IMR-90 (cell line): ENCODE data around the gene ACSS3. TPM values are rescaled to one million over a fixed set of nuclear protein-coding genes. Genes with fewer than 3 reads are reported as not detected.

Experiments
- ATAC-seq: fragments of 200-7000 bp; cut with Tn5 transposase; 2 replicates; pipeline ENCODE4 v1.9.1; 2020; ENCODE audit warnings: low read depth, mild to moderate bottlenecking, moderate library complexity
- BruUV-seq: library from RNA; stranded (reverse); fragments of 400-500 nt; replicated peaks from 2 replicates; lab custom pipeline; 2021; lab: Mats Ljungman, UMichigan
- CTCF ChIA-PET: fragments of 300-600 bp; formaldehyde crosslinking; extraction: SDS; loops from one replicate; lab custom pipeline; 2021; ENCODE audit warnings: antibody characterized with exemption; lab: Yijun Ruan, JAX
- POLR2A ChIA-PET: fragments of 300-600 bp; sonication (Branson Sonifier 250); formaldehyde crosslinking; loops from one replicate; lab custom pipeline; 2022; ENCODE audit warnings: antibody characterized with exemption; ENCODE audit not compliant: unreplicated experiment; lab: Charles Lee
- DNase-seq: peaks from one replicate; pipeline ENCODE4 v3.0.0; 2013
- H2AFZ ChIP-seq: replicated peaks from 2 replicates; pipeline ENCODE3; 2013; ENCODE audit warnings: low read length, mild to moderate bottlenecking; ENCODE audit not compliant: poor library complexity
- H2AK5ac ChIP-seq: 2 replicates; pipeline ENCODE4 v1.6.1; 2013; ENCODE audit warnings: low read depth, low read length, inconsistent platforms
- H2AK9ac ChIP-seq: replicated peaks from 2 replicates; pipeline ENCODE3; 2013; ENCODE audit warnings: mild to moderate bottlenecking, low read depth, low read length, moderate library complexity; ENCODE audit not compliant: poor library complexity
- H2BK120ac ChIP-seq: 2 replicates; pipeline ENCODE4 v1.6.1; 2013; ENCODE audit warnings: low read depth, low read length, inconsistent platforms
- H2BK15ac ChIP-seq: 3 replicates; pipeline ENCODE4 v1.6.1; 2013; ENCODE audit warnings: low read depth, low read length, inconsistent platforms
- H2BK20ac ChIP-seq: 2 replicates; pipeline ENCODE4 v1.6.1; 2013; ENCODE audit warnings: low read depth, mild to moderate bottlenecking, inconsistent platforms, low read length, moderate library complexity
- H2BK5ac ChIP-seq: 2 replicates; pipeline ENCODE4 v1.6.1; 2013; ENCODE audit warnings: mild to moderate bottlenecking, low read depth, low read length, inconsistent platforms; ENCODE audit not compliant: poor library complexity, severe bottlenecking
- H3K14ac ChIP-seq: replicated peaks from 2 replicates; pipeline ENCODE4 v1.6.1; 2013; ENCODE audit warnings: low read depth, low read length, inconsistent platforms
- H3K18ac ChIP-seq: 2 replicates; pipeline ENCODE4 v1.6.1; 2013; ENCODE audit warnings: low read depth, low read length, control low read depth
- H3K23ac ChIP-seq: 2 replicates; pipeline ENCODE4 v1.6.1; 2013; ENCODE audit warnings: low read depth, low read length, inconsistent platforms
- H3K27ac ChIP-seq: 2 replicates; pipeline ENCODE4 v1.5.1; 2013; ENCODE audit warnings: mild to moderate bottlenecking, control low read depth, low read length; ENCODE audit not compliant: insufficient read depth
- H3K27me3 ChIP-seq: 2 replicates; pipeline ENCODE4 v1.6.1; 2013; ENCODE audit warnings: low read length; ENCODE audit not compliant: control insufficient read depth, insufficient read depth
- H3K36me3 ChIP-seq: 2 replicates; pipeline ENCODE4 v1.6.1; 2013; ENCODE audit warnings: low read length, mixed read lengths; ENCODE audit not compliant: control insufficient read depth, insufficient read depth
- H3K4ac ChIP-seq: 2 replicates; pipeline ENCODE4 v1.6.1; 2013; ENCODE audit warnings: low read depth, low read length, inconsistent platforms
- H3K4me1 ChIP-seq: 2 replicates; pipeline ENCODE4 v1.6.1; 2013; ENCODE audit warnings: low read length, mixed read lengths; ENCODE audit not compliant: control insufficient read depth, insufficient read depth
- H3K4me2 ChIP-seq: 2 replicates; pipeline ENCODE4 v1.6.1; 2013; ENCODE audit warnings: low read depth, mild to moderate bottlenecking, control low read depth, low read length, moderate library complexity
- H3K4me3 ChIP-seq: 2 replicates; pipeline ENCODE4 v1.5.1; 2013; ENCODE audit warnings: low read depth, mild to moderate bottlenecking, control low read depth, low read length, moderate library complexity; ENCODE audit not compliant: insufficient read depth
- H3K56ac ChIP-seq: 2 replicates; pipeline ENCODE4 v1.6.1; 2013; ENCODE audit warnings: low read length, inconsistent platforms; ENCODE audit not compliant: insufficient read depth; ENCODE audit errors: extremely low read depth
- H3K79me1 ChIP-seq, 2 experiments: 2 replicates each; pipeline ENCODE4 v1.6.1; 2013; ENCODE audit warnings: low read length in 2 of 2, inconsistent platforms in 1 of 2, low read depth in 1 of 2
- H3K9ac ChIP-seq: 2 replicates; pipeline ENCODE4 v1.6.1; 2013; ENCODE audit warnings: low read depth, low read length, control low read depth
- H3K9me1 ChIP-seq: 2 replicates; pipeline ENCODE4 v1.6.1; 2013; ENCODE audit warnings: low read length, inconsistent platforms; ENCODE audit not compliant: insufficient read depth
- H3K9me3 ChIP-seq: 2 replicates; pipeline ENCODE4 v1.6.1; 2013; ENCODE audit warnings: low read length; ENCODE audit not compliant: control insufficient read depth, insufficient read depth
- H4K20me1 ChIP-seq: 2 replicates; pipeline ENCODE4 v1.6.1; 2013; ENCODE audit warnings: low read length, inconsistent platforms; ENCODE audit not compliant: insufficient read depth
- H4K5ac ChIP-seq: 2 replicates; pipeline ENCODE4 v1.6.1; 2013; ENCODE audit warnings: mild to moderate bottlenecking, low read depth, low read length, control low read depth
- H4K8ac ChIP-seq, 2 experiments: 2 replicates each; pipeline ENCODE4 v1.6.1; 2013; ENCODE audit warnings: low read depth in 2 of 2, low read length in 2 of 2, control low read depth in 1 of 2, inconsistent platforms in 1 of 2
- H4K91ac ChIP-seq: 2 replicates; pipeline ENCODE4 v1.6.1; 2013; ENCODE audit warnings: low read depth, low read length, inconsistent platforms; ENCODE audit not compliant: insufficient read depth
- CHD1 ChIP-seq: IDR thresholded peaks from 2 replicates; pipeline ENCODE4 v1.6.1; 2012; ENCODE audit warnings: low read depth, low read length, improper control_type of control experiment
- WGBS, 2 experiments: methylation state at CpG; one replicate each; pipeline versions ENCODE4 v1.1.5 to v1.1.7; 2013; ENCODE audit warnings: missing lambda C conversion rate in 2 of 2; ENCODE audit not compliant: insufficient read length in 1 of 2; ENCODE audit errors: extremely low coverage in 2 of 2; 5-methylcytosine and 5-hydroxymethylcytosine counted together
- dilution Hi-C: fragments of 300-500 bp; cut with HindIII; formaldehyde crosslinking; loops from one replicate; pipeline ENCODE4 v1.14.3; 2018; ENCODE audit warnings: low sequenced_read_pairs; ENCODE audit not compliant: unreplicated experiment
- in situ Hi-C: fragments of 300-500 bp; cut with MboI; formaldehyde crosslinking; loops from 3 replicates; pipeline ENCODE4 v1.14.3; 2019; ENCODE audit warnings: low sequenced_read_pairs, inconsistent platforms, mixed read lengths
- intact Hi-C: fragments of 100-400 bp; cut with micrococcal nuclease; formaldehyde crosslinking; loops from 2 replicates; pipeline ENCODE4 v1.10.0; 2022
- polyA plus RNA-seq, 3 experiments: library from polyadenylated mRNA; depleted of rRNA; stranded (reverse); fragments of >200 nt; gene quantifications; 2 replicates each; pipeline ENCODE4 v1.2.3, GENCODE V29; 2012; ENCODE audit warnings: low replicate concordance in 1 of 3
- total RNA-seq: library from RNA; depleted of rRNA; stranded (reverse); fragments of >200 nt; gene quantifications from 2 replicates; pipeline ENCODE4 v1.2.3, GENCODE V29; 2012
- TF ChIP-seq, protein P1 (sequence below): fragments of 150-350 bp; IDR thresholded peaks from 2 replicates; pipeline ENCODE4 v1.6.1; 2017; ENCODE audit warnings: mild to moderate bottlenecking, antibody characterized with exemption, low read length, low read depth

Gene ACSS3
- total and polyA plus RNA-seq, 2 of the 4 experiments (the other 2 are of a cell fraction), result 0.84 to 2.0 TPM

DNA sequence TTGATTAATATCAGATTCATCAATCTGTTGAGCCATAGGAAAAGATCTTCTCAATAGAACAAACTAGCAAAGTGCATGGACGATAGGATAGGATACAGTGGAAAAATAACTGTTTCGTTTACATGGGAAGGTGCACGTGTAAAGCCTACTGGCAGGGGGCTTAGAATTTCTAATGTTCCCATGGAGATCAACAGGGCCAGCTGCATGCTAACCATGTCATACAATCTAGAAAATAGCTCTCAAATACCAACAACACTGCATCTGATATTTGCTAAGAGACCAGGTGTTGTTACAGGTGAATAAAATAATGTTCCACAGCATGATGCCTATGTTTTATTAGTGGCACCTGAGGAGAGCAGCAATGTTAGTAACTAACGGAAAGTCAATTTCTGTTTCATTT lies 72.5 kb downstream of the ACSS3 start:
- Histone ChIP-seq H4K20me1 (no peaks in the 10 kb centered on the region), H3K18ac (no peak overlapping the region), H2BK20ac (no peak overlapping the region), H3K79me1 (no peaks in the 10 kb centered on the region), H3K4me2 (no peak overlapping the region), H4K91ac (no peak overlapping the region), H3K9me3 (no peaks in the 10 kb centered on the region), H3K4me1 (no peaks in the 10 kb centered on the region), H2BK120ac (no peak overlapping the region), H3K14ac (no peak overlapping the region), H4K8ac (no peak overlapping the region), H3K9me1 (no peaks in the 10 kb centered on the region), H3K56ac (no peak overlapping the region), H3K27me3 (no peaks in the 10 kb centered on the region), H3K9ac (no peak overlapping the region), H2BK5ac (no peak overlapping the region), H2BK15ac (no peak overlapping the region), H3K4ac (no peak overlapping the region), H3K36me3 (no peaks in the 10 kb centered on the region), H2AK5ac (no peak overlapping the region), H2AK9ac (no peak overlapping the region), H2AFZ (no peak overlapping the region), H3K27ac (no peak overlapping the region), H3K4me3 (no peak overlapping the region), H4K5ac (no peak overlapping the region), H3K23ac (no peak overlapping the region)
- ATAC-seq (no peak), DNase-seq (no peak)
- no peak for TF ChIP-seq CHD1
- TF ChIP-seq, protein P1, sequence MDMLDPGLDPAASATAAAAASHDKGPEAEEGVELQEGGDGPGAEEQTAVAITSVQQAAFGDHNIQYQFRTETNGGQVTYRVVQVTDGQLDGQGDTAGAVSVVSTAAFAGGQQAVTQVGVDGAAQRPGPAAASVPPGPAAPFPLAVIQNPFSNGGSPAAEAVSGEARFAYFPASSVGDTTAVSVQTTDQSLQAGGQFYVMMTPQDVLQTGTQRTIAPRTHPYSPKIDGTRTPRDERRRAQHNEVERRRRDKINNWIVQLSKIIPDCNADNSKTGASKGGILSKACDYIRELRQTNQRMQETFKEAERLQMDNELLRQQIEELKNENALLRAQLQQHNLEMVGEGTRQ, result no peak
- intact Hi-C loops (no loop called here), dilution Hi-C loops (no loop called here), in situ Hi-C loops (no loop called here)
- WGBS, 2 experiments, result no CpG with 5 or more reads among the region's 4 CpGs
- ChIA-PET POLR2A (no interaction called here), CTCF (interaction anchor here (0.9 kb wide), 1 partner anchor 13 kb away, joined by 3 read pairs; no protein-coding TSS in a partner anchor)
- BruUV-seq, result no TSS peak
